Suprapubic skin (tissue), 3 donors: ENCODE measurements around the gene NLRP3.

ENCODE experiments used
- EP300 ChIP-seq: sonication (generic); formaldehyde crosslinking; IDR thresholded peaks from one replicate; pipeline ENCODE4 v1.6.1; 2017; ENCODE audit warnings: antibody characterized with exemption
- TF ChIP-seq, protein P1 (sequence below), 2 donors: fragments of 200-600 bp in 1 of 2; fragments of 450-650 bp in 1 of 2; sonication (generic) in 1 of 2; IDR thresholded peaks; one replicate each; pipeline ENCODE4 v1.5.1; 2016 to 2019; ENCODE audit warnings: antibody characterized with exemption in 2 of 2, mild to moderate bottlenecking in 1 of 2, moderate library complexity in 1 of 2

DNA sequence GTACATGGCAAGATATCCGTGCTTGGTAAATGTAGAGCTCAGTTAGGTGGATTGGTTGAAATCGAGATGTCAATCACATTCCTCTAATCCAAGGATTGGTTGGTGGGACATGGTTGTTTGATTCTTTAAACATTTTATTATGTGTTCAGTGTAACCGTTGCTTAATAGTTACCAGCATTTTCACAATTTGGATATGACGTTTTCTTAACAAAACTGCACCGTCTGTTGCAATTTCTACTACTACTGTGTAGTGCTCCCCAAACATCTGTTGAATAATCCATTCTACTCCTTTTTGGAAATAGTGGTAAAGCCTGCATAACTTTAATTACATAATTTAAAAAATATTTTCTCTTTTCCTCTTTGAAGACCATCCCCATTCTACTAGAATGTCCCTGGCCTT lies 25.6 kb downstream of the NLRP3 start:
- TF ChIP-seq, protein P1, sequence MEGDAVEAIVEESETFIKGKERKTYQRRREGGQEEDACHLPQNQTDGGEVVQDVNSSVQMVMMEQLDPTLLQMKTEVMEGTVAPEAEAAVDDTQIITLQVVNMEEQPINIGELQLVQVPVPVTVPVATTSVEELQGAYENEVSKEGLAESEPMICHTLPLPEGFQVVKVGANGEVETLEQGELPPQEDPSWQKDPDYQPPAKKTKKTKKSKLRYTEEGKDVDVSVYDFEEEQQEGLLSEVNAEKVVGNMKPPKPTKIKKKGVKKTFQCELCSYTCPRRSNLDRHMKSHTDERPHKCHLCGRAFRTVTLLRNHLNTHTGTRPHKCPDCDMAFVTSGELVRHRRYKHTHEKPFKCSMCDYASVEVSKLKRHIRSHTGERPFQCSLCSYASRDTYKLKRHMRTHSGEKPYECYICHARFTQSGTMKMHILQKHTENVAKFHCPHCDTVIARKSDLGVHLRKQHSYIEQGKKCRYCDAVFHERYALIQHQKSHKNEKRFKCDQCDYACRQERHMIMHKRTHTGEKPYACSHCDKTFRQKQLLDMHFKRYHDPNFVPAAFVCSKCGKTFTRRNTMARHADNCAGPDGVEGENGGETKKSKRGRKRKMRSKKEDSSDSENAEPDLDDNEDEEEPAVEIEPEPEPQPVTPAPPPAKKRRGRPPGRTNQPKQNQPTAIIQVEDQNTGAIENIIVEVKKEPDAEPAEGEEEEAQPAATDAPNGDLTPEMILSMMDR (IDR thresholded peaks at IDR 0.05): no peak
- TF ChIP-seq EP300: no peak
